NCI-H524 (cell line): ENCODE measurements around the gene COLEC12.
A peak's percentile ranks its signal among the peaks of the same experiment; 100 is the strongest.
"Not testable (repeated sequence)": the region's sequence is repeated elsewhere in the genome, so short reads cannot be mapped to it uniquely, and the experiment has no call there.

Source experiments
- DNase-seq, 2 experiments: peaks; one replicate each; lab custom pipeline; 2025; lab: John Stamatoyannopoulos, UW

Gene COLEC12

DNA sequence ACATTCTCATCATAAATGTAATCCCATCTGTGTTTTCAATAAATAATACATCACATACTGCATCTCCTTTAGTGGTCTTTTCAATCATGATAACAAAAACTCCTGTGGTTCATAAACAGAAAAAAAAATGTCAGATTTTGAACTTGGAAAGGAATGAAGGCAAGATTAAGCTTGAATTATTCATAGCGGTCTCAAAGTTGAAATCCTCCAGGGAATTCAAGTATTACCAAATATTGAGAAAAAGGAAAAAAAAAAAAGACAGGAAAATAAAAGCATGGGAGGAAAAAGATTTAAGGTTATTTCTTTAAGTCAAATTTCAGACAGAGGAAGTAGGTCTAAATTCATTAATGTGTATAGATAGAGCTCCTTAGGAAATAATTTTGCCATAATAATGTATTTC lies 92.1 kb downstream of the COLEC12 start:
- DNase-seq, result no peak

GRCh38 chr18:407626-408224 lies 92.8 kb downstream of the COLEC12 start:
- DNase-seq, result no peak

- no peak for DNase-seq
These were observed 93.3 kb downstream of the COLEC12 start for GRCh38 chr18:407191-407590.

- DNase-seq, result no peak
These were observed 93.8 kb downstream of the COLEC12 start for GRCh38 chr18:406677-407076.

GRCh38 chr18:405006-405405 lies 95.5 kb downstream of the COLEC12 start:
- DNase-seq, result not testable (repeated sequence)

GRCh38 chr18:404061-404636 lies 96.4 kb downstream of the COLEC12 start:
- DNase-seq, result no peak

DNA sequence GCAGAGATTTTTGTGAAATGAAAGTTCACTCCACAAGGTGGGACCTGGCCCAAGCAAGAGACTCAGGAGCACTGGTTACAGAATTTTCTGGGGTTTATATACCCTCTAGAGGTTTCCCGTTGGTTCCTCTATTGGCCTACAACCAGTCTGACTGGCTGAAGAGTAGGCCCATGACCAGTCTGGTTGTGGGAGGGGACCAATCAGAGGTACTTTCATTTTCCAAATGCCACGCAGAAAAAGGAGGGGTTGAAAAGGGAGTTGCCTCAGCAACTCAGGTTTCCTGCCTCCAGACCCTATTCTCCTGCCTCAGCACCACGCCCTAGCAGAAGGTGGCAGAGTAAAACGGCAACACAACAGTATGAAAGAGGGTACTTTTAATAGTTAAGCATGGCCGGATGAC lies 98.4 kb downstream of the COLEC12 start:
- no peak for DNase-seq

DNA sequence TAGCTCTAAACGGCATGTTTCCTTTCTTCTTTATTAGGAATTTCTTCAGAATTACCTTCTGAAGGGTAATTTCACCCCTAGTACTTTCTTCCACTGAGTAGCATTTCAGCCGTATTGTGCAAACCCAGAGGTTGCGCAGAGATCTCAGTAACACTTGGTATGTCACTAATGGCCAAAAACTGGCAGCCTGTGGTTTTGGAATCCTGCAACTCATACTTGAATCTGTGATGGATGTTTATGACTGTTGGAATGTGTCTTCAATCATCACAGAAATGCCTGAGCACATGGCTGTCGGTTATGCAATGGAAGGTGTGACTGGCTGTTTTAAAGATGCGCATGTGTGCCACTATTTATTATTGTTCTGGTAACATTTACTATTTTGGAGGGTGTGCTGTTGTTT lies 100.0 kb downstream of the COLEC12 start:
- DNase-seq, result no peak

GRCh38 chr18:399631-400135 lies 100.8 kb downstream of the COLEC12 start:
- no peak for DNase-seq

GRCh38 chr18:398935-399630 lies 101.4 kb downstream of the COLEC12 start:
- DNase-seq, result peak; percentile 1 to 50

- DNase-seq, result no peak
These were observed 103.9 kb downstream of the COLEC12 start for GRCh38 chr18:396556-396955.

GRCh38 chr18:396251-396555 lies 104.3 kb downstream of the COLEC12 start:
- DNase-seq, result no peak

- DNase-seq, result no peak
These were observed 104.8 kb downstream of the COLEC12 start for GRCh38 chr18:395456-396250.

GRCh38 chr18:394987-395362 lies 105.5 kb downstream of the COLEC12 start:
- no peak for DNase-seq

GRCh38 chr18:394262-394986 lies 106.1 kb downstream of the COLEC12 start:
- no peak for DNase-seq

GRCh38 chr18:393574-393957 lies 106.9 kb downstream of the COLEC12 start:
- DNase-seq, result no peak

DNA sequence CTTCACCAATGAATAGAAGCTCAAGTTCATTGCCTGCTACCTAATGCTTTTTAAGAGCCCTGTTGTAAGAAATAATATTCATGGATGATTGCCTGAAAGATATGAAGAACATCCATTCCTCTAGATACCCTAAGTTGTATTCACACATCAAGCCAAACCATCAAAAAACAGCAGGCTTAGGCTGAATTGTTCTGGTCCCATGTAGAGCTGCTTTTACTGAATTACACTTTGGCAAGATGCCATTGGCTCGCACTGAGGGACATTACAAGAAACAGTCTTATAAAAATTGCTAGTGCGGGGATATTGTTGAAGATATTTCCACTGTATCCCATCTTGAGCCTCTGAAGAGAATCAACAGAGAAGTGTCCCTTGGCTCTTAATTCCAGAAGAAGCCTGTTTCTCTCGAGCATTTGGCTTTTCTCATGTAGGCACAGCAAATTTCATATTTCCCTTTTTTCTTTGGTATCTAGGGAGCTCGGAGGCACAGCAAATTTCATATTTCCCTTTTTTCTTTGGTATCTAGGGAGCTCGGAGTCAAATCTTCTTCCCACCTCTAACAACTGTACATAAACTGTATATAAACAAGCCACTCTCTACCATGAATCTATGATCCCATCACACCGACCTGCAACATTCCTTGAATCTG lies 107.5 kb downstream of the COLEC12 start:
- DNase-seq, result no peak

GRCh38 chr18:390741-391478 lies 109.6 kb downstream of the COLEC12 start:
- no peak for DNase-seq

- no peak for DNase-seq
These were observed 110.7 kb downstream of the COLEC12 start for GRCh38 chr18:389658-390357.

DNA sequence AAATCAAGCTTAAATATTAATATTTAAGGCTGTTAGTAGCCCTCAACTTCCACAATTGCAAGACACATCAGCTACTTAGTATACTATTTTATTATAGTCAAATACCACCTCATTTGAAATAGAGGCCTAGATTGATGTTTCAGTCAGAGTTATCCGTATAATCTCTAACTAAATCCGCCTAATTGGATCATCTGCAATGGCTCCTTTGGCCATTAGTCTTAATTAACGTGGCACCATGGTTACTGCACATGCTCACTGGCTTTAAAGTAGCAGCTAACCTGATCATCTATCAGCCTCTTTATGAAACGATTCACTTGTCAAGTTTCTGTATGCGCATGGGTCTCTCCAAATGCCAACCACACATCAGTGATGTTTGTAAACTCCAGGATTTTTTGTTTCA lies 112.3 kb downstream of the COLEC12 start:
- DNase-seq, result peak; percentile 37 to 86
